Measurements from ENCODE around the gene LIPI.
"Not testable (repeated sequence)": the region's sequence is repeated elsewhere in the genome, so short reads cannot be mapped to it uniquely, and the experiment has no call there.

The LIPI gene

DNA sequence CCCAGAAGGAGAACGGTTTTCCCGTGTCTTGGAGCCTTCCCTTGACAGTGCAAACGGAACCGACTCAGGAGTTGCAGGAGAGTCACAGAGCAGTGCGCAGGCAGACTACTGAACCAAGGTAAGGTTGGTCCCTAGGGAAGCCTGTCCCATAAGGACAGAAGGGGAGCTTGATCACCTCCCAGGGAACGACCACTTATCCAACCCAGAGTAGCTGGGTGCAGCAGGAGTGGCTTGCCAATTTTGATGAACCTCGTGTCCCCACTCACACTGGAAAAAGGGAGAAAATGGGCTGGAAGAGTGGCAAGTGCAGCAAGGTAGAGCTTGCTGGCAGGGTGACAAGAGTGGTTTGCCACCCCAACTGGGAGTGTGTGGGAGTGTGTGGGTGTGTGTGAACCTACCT lies 95.1 kb downstream of the LIPI start:
- DNase-seq = no peak

DNA sequence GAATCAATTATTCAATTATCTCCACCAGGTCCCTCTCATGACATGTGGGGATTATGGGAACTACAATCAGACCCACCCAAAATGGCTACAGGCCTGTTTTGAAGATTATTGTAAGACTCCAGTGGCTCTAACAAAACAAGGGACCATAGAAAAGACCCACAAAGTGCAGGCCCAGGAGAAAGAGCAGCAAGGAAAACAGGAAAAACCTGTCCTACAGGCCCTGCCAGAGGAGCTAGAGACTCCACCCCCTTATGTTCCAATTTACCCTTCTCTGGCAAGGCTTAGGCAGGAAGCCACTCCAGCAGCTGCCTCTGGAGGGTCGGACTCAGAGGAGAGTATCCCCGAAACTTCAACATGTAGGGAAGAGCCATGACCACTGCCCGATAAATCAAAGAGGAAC lies 96.5 kb downstream of the LIPI start:
- no peak for DNase-seq

DNA sequence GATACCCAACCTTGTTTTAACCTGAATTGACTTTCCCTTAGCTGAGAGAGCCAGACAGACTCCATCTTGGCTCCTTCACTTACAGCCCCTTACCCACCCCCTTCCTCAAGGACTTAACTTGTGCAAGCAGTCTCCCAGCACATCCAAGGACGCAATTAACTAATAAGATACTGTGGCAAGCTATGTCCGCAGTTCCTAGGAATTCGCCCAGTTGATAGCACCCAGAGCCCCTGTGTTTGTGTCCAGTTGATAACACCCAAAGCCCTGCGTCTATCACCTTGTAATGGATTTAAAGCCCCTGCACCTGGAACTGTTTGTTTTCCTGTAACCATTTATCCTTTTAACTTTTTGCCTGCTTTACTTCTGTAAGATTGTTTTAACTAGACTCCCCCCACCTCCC lies 106.2 kb downstream of the LIPI start:
- DNase-seq = not testable (repeated sequence)

DNA sequence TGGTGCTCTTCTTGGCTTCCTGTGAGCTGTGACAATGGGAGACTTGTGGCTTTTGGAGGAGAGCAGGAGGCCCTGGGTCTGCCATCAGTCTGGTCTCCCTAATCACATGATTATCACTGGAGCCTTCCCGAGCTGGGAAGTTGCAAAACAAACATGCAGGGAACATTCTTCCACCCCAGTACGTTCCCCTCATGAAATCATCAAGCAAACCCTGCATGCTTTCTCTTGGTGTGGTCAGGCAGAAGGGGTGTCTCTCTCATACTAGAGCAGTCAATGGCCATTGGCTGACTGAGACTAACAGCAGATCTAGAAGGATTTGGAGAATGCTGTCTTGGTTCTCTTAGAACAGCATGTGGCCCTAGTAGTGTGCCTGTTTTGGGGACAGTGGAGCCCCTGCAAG lies 111.2 kb downstream of the LIPI start:
- no peak for DNase-seq

DNA sequence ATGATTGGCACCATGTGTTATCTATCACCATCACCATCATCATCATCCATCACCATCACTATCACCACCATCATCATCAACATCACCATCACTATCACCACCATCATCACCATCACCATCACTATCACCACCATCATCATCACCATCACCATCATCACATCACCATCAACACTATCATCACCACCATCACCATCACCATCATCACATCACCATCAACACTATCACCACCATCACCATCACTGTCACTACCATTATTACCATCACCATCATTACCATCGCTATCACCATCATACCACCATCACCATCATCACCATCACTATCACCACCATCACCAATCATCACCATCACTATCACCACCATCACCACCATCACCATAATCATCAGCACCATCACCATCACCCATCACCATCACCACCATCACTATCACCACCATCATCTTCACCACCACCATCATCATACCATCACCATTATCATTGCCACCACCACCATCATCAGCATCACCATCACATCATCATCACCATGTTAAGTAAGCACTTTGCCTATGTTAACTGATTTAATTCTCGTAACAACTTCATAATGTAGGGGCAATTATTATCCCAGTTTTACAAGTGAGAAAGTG lies 112.8 kb downstream of the LIPI start:
- no peak for DNase-seq

DNA sequence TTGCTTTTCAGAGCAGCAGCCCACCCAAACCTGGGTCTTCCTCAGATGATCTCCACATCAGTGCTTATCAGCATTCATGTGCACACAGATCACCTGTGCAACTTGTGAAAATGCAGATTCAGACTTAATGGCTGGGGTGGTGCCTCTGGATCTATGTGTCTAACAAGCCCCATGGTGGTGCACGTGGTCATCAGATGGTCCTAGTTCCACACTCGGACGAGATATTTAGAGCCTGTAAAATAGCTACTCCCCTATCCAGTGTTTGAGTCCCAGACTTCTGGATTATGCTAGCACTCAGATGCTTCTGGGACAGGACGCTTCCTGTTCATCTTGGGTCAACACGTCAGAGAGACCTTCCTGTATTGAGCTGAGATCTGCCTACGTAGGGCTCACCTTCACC lies 114.2 kb downstream of the LIPI start:
- no peak for DNase-seq

DNA sequence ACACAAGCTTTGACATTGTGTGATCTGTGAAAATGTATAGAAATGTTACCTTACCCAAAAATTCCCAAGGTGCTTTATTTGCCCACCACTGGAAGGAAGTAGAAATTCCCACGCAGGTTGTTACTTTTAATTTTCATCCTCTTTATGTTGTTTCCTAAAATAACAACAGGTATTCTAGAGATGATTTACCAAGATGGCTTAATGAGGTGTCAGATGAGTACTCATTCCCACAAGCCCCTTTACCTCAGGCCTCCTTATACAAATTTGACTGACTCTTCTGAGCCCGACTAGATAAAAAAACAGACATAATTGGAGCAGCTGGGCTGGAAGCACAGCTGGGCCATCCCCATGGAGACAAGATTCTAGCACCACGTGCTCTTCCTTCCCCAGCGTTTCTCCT lies 114.6 kb downstream of the LIPI start:
- DNase-seq = no peak

DNA sequence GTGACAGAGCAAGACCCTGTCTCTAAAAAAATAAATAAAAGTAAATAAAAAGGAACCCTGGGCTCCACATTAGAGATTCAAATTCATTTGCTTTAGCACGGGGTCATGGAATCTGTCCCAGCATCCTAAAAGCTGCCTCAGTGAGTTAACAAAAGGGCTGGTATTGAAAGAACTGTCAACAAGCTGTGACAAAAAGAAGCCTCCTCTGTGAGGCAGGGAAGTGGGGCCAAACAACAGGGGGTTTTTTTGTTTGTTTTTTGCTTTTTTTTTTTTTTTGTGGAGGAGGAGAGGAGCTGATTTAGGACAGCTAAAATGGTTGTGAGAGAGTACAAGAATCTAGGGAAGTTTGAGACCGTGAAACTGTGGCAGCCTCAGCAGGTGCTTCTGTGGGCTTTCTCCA lies 115.7 kb downstream of the LIPI start:
- DNase-seq = no peak

DNA sequence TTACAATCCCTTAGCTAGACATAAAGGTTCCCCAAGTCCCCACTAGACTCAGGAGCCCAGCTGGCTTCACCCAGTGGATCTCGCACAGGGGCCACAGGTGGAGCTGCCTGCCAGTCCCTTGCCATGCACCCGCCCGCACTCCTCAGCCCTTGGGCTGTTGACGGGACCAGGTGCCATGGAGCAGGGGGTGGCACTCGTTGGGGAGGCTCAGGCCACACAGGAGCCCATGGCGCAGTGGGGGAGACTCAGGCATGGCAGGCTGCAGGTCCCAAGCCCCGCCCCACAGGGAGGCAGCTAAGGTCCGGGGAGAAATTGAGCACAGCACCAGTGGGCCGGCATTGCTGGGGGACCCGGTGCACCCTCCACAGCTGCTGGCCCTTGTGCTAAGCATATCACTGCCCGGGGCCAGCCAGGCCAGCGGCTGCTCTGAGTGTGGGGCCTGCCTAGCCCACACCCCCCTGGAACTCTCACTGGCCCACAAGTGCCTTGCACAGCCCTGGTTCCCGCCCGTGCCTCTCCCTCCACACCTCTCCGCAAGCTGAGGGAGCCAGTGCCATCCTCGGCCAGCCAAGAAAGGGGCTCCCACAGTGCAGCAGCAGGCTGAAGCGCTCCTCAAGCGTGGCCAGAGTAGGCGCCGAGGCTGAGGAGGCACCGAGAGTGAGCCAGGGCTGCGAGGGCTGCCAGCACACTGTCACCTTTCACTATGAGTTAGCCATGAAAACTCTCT lies 117.8 kb downstream of the LIPI start:
- no peak for DNase-seq

DNA sequence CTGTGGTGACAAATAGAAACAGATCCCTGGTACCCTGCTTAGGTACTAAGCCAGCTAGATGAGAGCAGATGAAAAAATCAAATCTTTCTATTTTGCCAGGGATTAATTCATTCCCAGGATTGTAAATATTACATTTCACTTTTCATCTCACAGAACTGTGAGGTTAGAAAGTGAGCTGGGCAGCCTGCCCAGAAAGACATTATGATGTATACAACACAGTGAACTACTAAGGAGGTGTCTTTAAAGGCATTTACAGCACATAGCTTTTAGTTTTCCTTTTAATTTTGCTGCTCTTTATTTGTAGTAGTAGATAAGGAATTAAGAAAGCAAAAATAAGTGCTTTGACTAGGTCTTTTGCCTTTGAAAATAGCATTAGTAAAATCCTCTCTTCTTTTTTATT lies 120.6 kb downstream of the LIPI start:
- not testable (repeated sequence) for DNase-seq

DNA sequence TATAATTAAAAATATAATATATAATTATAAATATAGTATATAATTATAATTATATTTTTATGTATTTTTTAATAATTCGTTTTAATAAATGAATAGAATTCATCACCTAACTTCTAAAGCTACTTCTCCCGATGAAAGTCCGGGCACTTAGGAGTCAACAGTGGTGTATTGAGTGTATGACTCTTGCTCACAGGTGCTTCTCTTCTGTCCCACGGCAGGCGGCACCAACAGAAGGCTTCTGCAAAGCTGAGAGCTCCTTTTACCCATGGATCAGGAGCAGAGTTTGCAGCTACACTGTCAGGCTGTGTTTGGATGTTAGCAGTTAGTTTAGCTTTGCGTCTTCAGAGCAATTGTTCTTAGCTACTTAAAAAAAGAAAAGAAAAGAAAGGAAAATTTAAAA lies 122.4 kb downstream of the LIPI start:
- no peak for DNase-seq

DNA sequence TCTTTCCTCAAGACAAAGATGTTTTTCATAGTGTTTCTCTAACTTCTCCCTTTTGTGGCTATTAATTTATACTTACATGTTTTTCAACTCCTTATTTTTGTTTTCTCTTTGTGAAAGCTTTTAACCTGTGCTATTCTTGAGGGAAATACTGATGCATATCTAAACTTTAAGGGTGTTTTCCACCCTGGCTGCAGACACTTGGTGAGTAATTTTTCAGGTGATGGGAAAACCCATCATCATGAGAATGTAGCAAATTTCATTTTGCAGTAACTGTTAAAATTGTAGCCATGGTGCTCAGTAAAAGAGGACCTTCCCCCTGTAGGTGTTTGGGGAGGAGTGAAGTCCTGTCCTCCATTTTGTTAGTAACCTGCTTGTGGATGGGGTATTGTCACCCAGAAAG lies 124.2 kb downstream of the LIPI start:
- DNase-seq = no peak

DNA sequence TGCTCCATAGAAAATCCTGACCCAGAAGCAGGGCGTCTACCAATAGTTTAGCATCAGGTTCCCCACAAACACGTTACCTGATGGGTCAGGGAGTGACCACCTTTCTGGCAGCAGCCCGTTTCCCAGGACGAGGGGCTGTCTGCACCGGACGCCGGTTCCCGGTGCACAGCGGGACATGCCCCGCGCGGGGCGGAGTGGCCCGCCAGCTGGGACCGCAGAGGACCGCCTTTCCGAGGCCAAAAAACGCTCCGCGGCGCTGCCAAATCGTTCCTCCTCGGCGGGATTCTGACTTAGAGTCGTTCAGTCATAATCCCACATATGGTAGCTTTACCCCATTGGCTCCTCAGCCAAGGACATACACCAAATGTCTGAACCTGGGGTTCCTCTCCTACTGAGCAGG lies 126.1 kb downstream of the LIPI start:
- DNase-seq = no peak

DNA sequence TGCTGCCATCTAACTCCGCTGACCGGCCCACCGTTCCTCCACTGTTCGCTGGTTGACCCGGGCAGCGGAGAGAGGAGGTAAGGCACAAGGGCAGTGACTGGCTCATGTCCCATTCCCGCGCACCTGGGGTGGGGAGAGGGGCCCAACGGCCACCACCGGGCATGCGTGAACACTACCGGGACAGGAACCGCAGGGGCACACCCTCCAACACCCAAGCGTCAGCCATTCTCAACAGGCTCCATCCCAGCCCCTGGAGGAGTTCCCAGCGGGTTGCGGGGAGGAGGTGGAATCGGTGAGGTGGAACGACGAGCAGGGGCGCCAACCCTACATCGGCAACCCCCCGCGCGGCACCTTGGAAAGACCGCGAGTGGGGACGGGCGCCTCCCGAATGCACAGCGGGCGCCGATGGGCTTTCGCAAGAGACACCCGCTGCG lies 126.7 kb downstream of the LIPI start:
- no peak for DNase-seq

DNA sequence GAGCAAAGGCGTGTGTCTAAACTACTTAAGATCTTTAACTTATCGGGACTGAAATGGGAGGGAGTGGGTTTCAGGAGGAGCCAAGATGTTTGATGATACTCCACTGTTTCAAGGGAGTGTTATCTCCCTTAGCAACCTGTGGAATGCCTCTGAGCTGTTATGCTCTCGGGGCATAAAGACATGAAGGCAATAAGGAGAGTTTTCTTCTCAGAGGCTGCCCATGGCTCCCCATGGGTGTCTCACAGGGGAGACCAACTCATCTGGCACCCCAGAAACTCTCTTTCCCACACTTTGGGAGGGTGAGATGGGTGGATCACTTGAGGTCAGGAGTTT lies 130.0 kb downstream of the LIPI start:
- DNase-seq = no peak

DNA sequence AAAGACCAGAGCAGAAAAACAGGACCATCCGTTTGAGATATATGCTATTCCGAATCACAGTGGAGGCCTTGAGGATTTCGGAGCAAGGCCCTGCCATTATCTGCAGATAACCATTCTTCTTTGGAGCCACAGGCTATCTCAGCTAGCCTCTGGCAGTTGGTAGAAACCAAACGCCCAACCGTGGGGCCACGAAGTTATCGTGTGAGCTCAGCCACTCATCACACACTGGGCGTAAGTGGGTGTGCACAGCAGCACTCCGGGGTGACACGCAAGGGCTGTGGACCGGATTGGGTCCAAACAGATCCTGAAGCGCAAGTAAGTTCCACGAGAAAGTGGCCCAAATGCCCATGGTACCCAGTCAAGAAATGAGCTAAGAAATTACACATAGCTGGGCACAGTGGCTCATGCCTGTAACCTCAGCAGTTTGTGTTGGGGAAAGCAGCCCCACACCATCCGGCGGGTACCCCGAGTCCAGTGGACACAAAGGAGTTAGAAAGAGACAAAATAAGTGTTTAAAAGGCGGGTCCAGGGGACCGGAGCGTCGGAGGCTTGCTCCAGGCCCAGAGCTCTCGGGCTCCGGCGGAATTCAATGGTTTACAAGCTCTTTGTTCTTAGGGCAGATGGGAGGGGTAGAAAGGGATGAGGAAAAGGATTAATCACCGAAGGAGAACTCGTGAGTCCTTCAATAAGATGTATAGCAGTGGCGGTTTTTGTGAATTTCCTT lies 130.6 kb downstream of the LIPI start:
- no peak for DNase-seq

DNA sequence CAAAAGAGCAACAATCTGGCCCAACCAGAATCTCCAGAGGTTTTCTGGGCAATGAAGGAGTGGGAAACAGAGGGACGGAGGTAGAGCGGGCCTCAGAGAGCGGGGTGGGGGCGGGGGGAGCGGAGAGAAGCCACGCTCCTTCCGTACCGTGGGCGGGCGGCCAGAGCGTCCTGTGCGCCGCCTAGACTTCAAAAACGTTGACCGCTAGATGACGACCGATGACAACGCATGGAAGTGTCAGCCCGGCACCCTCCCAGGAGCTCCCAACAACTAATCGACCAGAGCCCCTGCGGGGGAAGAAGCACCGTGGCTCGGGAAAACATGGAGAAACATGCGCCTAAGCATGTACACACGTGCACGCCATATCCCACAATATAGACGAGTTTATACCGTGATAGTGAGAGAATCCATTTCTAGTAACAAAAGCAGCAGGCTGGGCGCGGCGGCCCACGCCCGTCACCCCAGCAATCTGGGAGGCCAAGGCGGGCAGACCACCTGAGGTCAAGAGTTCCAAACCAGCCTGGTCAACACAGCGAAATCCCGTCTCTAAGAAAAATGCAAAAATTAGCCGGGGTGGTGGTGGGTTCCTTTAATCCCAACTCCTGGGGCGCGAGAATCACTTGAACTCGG lies 131.9 kb downstream of the LIPI start:
- no peak for DNase-seq

DNA sequence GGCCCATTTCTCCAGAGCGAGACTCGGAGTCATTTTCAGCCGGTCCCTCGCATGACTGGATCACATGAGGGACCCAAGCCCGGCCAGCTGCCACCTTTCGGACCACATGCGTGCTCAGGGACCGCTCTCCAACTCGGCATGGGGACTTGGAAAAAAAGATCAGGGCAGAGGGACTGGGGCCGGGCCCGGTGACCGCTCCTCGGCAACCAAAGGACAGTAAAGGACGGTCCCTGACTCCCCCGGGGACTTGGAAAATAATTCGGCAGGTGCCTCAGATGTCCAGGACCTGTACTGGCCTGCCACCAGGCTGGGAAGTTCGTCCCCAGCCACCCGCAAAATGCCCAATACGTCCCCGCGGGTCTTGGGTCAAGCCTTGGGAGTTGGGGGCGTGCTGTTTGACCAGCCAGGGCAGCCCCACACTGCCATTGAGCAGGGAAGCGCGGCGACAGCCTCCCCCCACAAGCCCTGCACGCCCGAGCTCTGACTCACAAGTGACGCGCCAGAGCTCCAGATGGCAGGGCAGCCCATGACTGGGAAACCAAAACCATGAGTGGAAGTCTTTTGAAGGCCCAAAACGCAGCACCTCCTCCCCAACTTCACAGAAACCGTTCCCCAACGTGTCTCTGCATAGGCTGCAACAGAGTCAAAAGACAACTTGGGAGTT lies 134.5 kb downstream of the LIPI start:
- DNase-seq = no peak

DNA sequence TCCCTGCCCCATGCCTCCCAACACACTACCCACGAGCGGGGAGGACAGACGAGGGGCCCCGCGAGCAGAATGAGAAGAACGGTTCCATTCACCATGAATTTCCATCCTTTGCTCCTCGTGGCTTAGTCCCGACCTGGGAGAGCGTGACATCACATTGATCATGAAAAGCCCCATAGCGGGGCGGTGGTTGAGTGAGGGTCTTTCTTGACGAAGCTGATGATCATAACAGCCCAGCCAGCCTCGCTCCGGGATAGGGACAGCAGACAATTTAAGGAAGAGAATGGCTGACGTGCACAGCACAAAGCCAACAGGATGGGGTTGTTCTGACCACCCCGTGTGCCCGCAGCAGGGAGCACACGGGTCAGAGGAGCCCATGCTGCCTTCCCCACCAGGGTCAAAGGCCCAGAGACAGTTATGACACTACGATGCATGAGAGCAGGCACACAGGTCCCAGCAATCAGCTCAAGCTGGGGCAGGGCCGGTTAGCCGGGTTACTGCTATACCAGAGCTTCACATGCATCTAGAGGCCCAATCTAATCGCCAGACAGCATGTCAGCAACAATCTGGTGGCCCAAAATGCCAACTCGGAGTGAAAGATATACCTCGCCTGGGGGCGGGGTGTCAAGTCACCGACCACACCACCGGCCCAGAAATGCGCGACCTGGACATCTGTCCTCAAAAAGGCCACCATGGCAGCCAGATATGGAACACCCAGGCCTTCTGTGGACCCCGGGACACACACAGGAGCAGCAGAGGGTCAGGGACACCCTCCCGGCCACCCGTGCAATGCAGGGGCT lies 135.2 kb downstream of the LIPI start:
- no peak for DNase-seq

DNA sequence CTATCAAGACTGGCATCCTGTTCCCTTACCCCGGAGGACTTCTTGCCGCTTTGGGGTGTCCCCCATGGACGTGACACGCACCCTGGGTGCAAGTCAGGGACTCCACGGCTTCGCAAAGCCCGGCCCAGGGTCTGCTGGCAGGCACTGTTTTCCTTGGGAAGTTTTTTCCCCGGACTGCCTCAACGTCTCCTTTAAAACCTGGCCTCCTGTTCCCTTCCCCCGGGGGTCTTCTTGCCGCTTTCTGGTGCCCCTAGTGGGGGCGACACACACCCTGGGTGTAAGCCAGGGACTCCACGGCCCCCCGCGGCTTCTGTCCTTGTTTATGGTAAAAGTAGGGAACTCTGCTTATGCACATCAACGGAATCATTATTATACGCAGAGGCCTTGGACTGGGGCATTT lies 136.6 kb downstream of the LIPI start:
- no peak for DNase-seq

DNA sequence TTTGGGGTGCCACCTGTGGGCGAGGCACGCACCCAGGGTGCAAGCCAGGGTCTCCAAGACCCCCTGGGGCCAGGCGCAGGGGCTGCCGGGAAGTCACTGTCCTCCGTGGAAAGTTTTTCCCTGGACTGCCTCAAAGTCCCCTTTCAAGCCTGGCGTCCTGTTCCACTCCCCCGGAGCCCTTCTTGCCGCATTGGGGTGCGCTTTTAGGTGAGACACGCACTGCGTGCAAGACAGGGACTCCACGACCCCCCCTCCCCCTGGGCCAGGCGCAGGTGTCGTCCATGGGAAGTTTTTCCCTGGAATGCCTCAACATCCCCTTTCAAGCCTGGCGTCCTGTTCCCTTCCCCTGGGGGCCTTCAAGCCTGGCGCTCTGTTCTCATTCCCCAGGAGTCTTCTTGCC lies 137.1 kb downstream of the LIPI start:
- DNase-seq = no peak

DNA sequence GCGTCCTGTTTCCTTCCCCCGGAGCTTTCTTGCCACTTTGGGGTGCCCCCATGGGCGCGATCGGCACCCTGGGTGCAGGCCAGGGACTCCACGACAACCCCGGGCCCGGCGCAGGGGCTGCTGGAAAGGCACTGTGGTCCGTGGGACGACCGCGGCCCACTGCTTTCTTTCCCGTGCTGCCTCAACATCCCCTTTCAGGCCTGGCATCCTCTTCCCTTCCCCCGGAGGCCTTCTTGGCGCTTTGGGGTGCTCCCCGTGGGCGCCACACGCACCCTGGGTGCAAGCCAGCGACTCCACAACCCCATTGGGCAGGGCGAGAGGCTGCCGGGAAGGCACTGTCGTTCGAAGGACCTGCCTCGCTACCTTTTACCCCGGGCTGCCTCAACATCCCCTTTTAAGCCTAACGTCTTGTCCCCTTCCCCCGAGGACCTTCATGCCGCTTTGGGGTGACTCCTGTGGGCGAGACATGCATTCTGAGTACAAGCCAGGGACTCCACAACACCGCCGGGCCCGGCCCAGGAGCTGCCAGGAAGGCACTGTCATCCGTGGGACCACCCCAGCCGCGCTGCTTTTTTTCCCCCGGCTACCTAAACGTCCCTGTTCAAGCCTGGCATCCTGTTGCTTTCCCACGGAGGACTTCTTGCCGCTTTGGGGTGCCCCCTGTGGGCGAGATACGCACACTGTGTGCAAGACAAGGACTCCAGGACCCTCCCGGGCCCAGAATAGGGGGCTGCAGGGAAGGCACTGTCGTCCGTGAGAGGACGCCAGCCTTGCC lies 137.8 kb downstream of the LIPI start:
- DNase-seq = no peak

Measured in T-helper 9 cell (primary cell).